K562 (cell line): ENCODE measurements around the gene CCDC172. TPM values are rescaled to one million over a fixed set of nuclear protein-coding genes. Genes with fewer than 3 reads are reported as not detected.

ENCODE experiments used
- ATAC-seq: fragments of 200-7000 bp; cut with Tn5 transposase; 3 replicates; pipeline ENCODE4 v1.9.1; 2020; ENCODE audit warnings: moderate library complexity
- BruUV-seq: library from RNA; stranded (reverse); fragments of 400-500 nt; replicated peaks from 2 replicates; lab custom pipeline; 2021; lab: Mats Ljungman, UMichigan
- CTCF ChIA-PET: fragments of 300-600 bp; formaldehyde crosslinking; extraction: SDS; loops from one replicate; lab custom pipeline; 2021; ENCODE audit warnings: low intra/inter-chr PET ratio; lab: Yijun Ruan, JAX
- POLR2A ChIA-PET: fragments of 300-600, 350-650 bp; sonication (Branson Sonifier 250); formaldehyde crosslinking; extraction: SDS; loops from one replicate; lab custom pipeline; 2021; ENCODE audit warnings: antibody characterized with exemption, inconsistent platforms; lab: Yijun Ruan, JAX
- DNase-seq, 4 experiments: peaks; one replicate each; pipeline versions ENCODE4 v3.0.0 to v3.0.0-alpha.2; 2011 to 2018; ENCODE audit warnings: low spot score in 3 of 4, mixed read lengths in 3 of 4; ENCODE audit errors: extremely low read depth in 1 of 4
- FAIRE-seq: peaks from 2 replicates; lab custom pipeline; 2011; peaks lifted over from hg19 to GRCh38; lab: Jason Lieb, UNC
- H2AFZ ChIP-seq: 2 replicates; pipeline ENCODE4 v1.6.0; 2011; ENCODE audit warnings: low read depth, low read length, control low read depth, inconsistent platforms
- H3K27ac ChIP-seq: fragments of 200-600 bp; 3 replicates; pipeline ENCODE4 v1.8.0; 2011; ENCODE audit warnings: low read depth, mild to moderate bottlenecking, control low read depth, inconsistent platforms, low read length, moderate library complexity, mixed read lengths; ENCODE audit errors: extremely low read depth
- H3K27me3 ChIP-seq, 2 experiments: fragments of 300-600 bp in 1 of 2; 2 replicates in 1 of 2; 3 replicates in 1 of 2; pipeline versions ENCODE4 v1.6.0 to v1.8.0; 2011; ENCODE audit warnings: inconsistent platforms in 2 of 2, low read length in 2 of 2, mild to moderate bottlenecking in 1 of 2, mixed read lengths in 1 of 2, moderate library complexity in 1 of 2; ENCODE audit not compliant: control insufficient read depth in 2 of 2, insufficient read depth in 2 of 2
- H3K36me3 ChIP-seq: fragments of 300-600 bp; 3 replicates; pipeline ENCODE4 v1.8.0; 2011; ENCODE audit warnings: mild to moderate bottlenecking, low read length, inconsistent platforms; ENCODE audit not compliant: control insufficient read depth, insufficient read depth
- H3K4me1 ChIP-seq, 2 experiments: fragments of 200-600 bp in 1 of 2; replicated peaks in 1 of 2; 2 replicates in 1 of 2; 3 replicates in 1 of 2; pipeline versions ENCODE4 v1.5.1 to v1.8.0; 2011; ENCODE audit warnings: inconsistent platforms in 2 of 2, low read length in 2 of 2, mild to moderate bottlenecking in 1 of 2, mixed read lengths in 1 of 2, moderate library complexity in 1 of 2; ENCODE audit not compliant: control insufficient read depth in 2 of 2, insufficient read depth in 2 of 2
- H3K4me2 ChIP-seq: 2 replicates; pipeline ENCODE4 v1.6.1; 2011; ENCODE audit warnings: low read length, control low read depth, inconsistent platforms, mixed read lengths; ENCODE audit not compliant: insufficient read depth
- H3K4me3 ChIP-seq: fragments of 200-600 bp; sonication (generic), shearing (Covaris generic); 2 replicates; pipeline ENCODE4 v1.5.1; 2016; ENCODE audit warnings: control low read depth, inconsistent platforms
- H3K79me2 ChIP-seq: fragments of 200-600 bp; 3 replicates; pipeline ENCODE4 v1.8.0; 2011; ENCODE audit warnings: low read length, inconsistent platforms; ENCODE audit not compliant: control insufficient read depth, insufficient read depth
- H3K9ac ChIP-seq, 2 experiments: 2 replicates each; pipeline versions ENCODE4 v1.6.0 to v1.6.1; 2011; ENCODE audit warnings: low read depth in 2 of 2, low read length in 2 of 2, control low read depth in 1 of 2, inconsistent platforms in 1 of 2, mild to moderate bottlenecking in 1 of 2, mixed read lengths in 1 of 2; ENCODE audit not compliant: insufficient read depth in 1 of 2
- H3K9me1 ChIP-seq: one replicate; pipeline ENCODE4 v1.6.0; 2011; ENCODE audit warnings: inconsistent platforms, mild to moderate bottlenecking, low read length, moderate library complexity; ENCODE audit not compliant: control insufficient read depth, insufficient read depth
- H3K9me3 ChIP-seq: replicated peaks from 2 replicates; pipeline ENCODE4 v1.5.1; 2011; ENCODE audit warnings: low read depth, low read length, inconsistent platforms; ENCODE audit not compliant: control insufficient read depth, insufficient read depth
- H4K20me1 ChIP-seq: replicated peaks from 2 replicates; pipeline ENCODE4 v1.6.1; 2011; ENCODE audit warnings: low read length, inconsistent platforms, mixed read lengths; ENCODE audit not compliant: control insufficient read depth, insufficient read depth
- EWSR1 ChIP-seq: fragments of 450-650 bp; IDR thresholded peaks from 2 replicates; pipeline ENCODE4 v1.6.1; 2018; ENCODE audit warnings: borderline replicate concordance, mild to moderate bottlenecking, low read depth, moderate library complexity; ENCODE audit not compliant: partially characterized antibody
- HDAC6 ChIP-seq: IDR thresholded peaks from 2 replicates; pipeline ENCODE4 v1.6.1; 2012; ENCODE audit warnings: low read depth, mild to moderate bottlenecking, control low read depth, inconsistent platforms, low read length, moderate library complexity
- HNRNPLL ChIP-seq: fragments of 200-400 bp; formaldehyde crosslinking; IDR thresholded peaks from 2 replicates; pipeline ENCODE4 v1.6.1; 2017; ENCODE audit warnings: low read length, low read depth, mild to moderate bottlenecking; ENCODE audit not compliant: poor library complexity, severe bottlenecking
- SRSF1 ChIP-seq: fragments of 200-400 bp; formaldehyde crosslinking; IDR thresholded peaks from 2 replicates; pipeline ENCODE4 v1.6.1; 2017; ENCODE audit warnings: mild to moderate bottlenecking, low read depth, low read length, moderate library complexity
- TBL1XR1 ChIP-seq, 2 experiments: IDR thresholded peaks; 2 replicates each; pipeline ENCODE4 v1.6.1; 2012; ENCODE audit warnings: improper control_type of control experiment in 2 of 2, low read length in 2 of 2, mild to moderate bottlenecking in 1 of 2
- TEAD2 ChIP-seq: fragments of 450-650 bp; IDR thresholded peaks from 2 replicates; pipeline ENCODE4 v1.6.1; 2016; ENCODE audit warnings: missing genetic modification characterization, control low read depth, missing compliant biosample characterization
- ZFX ChIP-seq: sonication (generic); formaldehyde crosslinking; IDR thresholded peaks from 2 replicates; pipeline ENCODE4 v1.8.0; 2022; ENCODE audit warnings: mild to moderate bottlenecking, missing genetic modification reagents, moderate library complexity
- WGBS: fragments of 100-300 bp; shearing (Covaris generic); methylation state at CpG from one replicate; pipeline ENCODE4 v1.1.6; 2016; ENCODE audit warnings: low coverage, mixed read lengths; ENCODE audit not compliant: insufficient coverage; ENCODE audit errors: missing lambda C conversion rate; 5-methylcytosine and 5-hydroxymethylcytosine counted together
- in situ Hi-C: fragments of 300-500 bp; cut with MboI; formaldehyde crosslinking; loops from 4 replicates; pipeline ENCODE4 v1.15.0; 2018; ENCODE audit warnings: inconsistent platforms, mixed read lengths
- intact Hi-C: fragments of 100-400 bp; cut with micrococcal nuclease; formaldehyde crosslinking; loops from 2 replicates; pipeline ENCODE4 v1.14.2; 2022
- polyA plus RNA-seq, 8 experiments: library from polyadenylated mRNA; depleted of rRNA in 4 of 8; stranded (reverse) in 5 of 8; unstranded in 3 of 8; fragments of >200 nt; fragmentation: Nextera tagmentation in 2 of 8; fragmentation: Illumina TruSeq in 1 of 8; extraction: Ambion mirVana in 2 of 8; extraction: Trizol in 1 of 8; gene quantifications; 2 replicates each; pipeline versions ENCODE4 v1.2.1 to v1.2.3, GENCODE V29; 2011 to 2014; ENCODE audit warnings: inconsistent platforms in 1 of 8, missing spikeins in 1 of 8
- total RNA-seq, 7 experiments: library from RNA; depleted of rRNA in 6 of 7; stranded (reverse); fragments of >200 nt in 6 of 7; fragmentation: Illumina TruSeq in 2 of 7; extraction: Trizol in 2 of 7; gene quantifications; 2 replicates each; pipeline versions ENCODE4 v1.2.1 to v1.2.3, GENCODE V29; 2011 to 2021; ENCODE audit warnings: low replicate concordance in 1 of 7
- TF ChIP-seq, protein P1 (sequence below): fragments of 250-450 bp; sonication (Bioruptor Pico); IDR thresholded peaks from 2 replicates; pipeline ENCODE4 v1.5.0; 2020; ENCODE audit warnings: mild to moderate bottlenecking
- TF ChIP-seq, protein P2 (sequence below): fragments of 250-450 bp; sonication (Bioruptor Pico); IDR thresholded peaks from 2 replicates; pipeline ENCODE4 v1.4.0; 2020; ENCODE audit warnings: mild to moderate bottlenecking
- TF ChIP-seq, protein P3 (sequence below): fragments of 450-650 bp; IDR thresholded peaks from 2 replicates; pipeline ENCODE4 v1.6.1; 2018; ENCODE audit not compliant: partially characterized antibody
- TF ChIP-seq, protein P4 (sequence below): fragments of 450-650 bp; formaldehyde crosslinking; IDR thresholded peaks from 2 replicates; pipeline ENCODE4 v1.4.0; 2020; ENCODE audit warnings: mild to moderate bottlenecking
- TF ChIP-seq, protein P5 (sequence below): sonication (generic); formaldehyde crosslinking; IDR thresholded peaks from 2 replicates; pipeline ENCODE4 v1.8.0; 2022; ENCODE audit warnings: missing genetic modification reagents, mild to moderate bottlenecking, moderate library complexity, borderline replicate concordance

CCDC172 gene
- total and polyA plus RNA-seq, 9 of the 15 experiments (the other 6 are each of a cell fraction or from before 2014, with no cell fraction given) = not detected

DNA sequence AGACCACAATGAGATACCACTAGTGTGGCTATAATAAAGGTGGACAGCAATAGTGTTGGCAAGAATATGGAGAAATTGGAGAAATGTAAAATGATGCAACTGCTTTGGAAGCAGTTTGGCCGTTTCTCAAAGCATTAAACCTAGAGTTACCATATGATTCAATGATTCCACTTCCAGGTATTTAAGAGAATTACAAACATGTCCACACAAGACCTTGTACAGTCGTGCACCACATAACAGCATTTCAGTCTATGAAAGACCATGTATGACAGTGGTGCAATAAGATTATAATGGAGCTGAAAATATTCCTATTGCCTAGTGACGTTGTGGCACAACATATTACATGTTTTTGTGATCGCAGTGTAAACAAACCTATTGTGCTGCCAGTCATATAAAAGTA lies 29.6 kb downstream of the CCDC172 start:
- Histone ChIP-seq H3K9me3 (no peaks in the 10 kb centered on the region), H3K27me3 (no peaks in the 10 kb centered on the region), H3K27ac (no peak overlapping the region), H4K20me1 (no peaks in the 10 kb centered on the region), H3K79me2 (no peaks in the 10 kb centered on the region), H3K4me2 (no peak overlapping the region), H3K36me3 (no peaks in the 10 kb centered on the region), H3K9me1 (no peaks in the 10 kb centered on the region), H3K9ac (no peak overlapping the region), H3K4me1 (no peaks in the 10 kb centered on the region), H3K4me3 (no peak overlapping the region), H2AFZ (no peak overlapping the region)
- BruUV-seq = no TSS peak
- in situ Hi-C loops = no loop called here
- DNase-seq (no peak), ATAC-seq (no peak), FAIRE-seq (no peak)
- ChIA-PET POLR2A (no interaction called here), CTCF (no interaction called here)
- intact Hi-C loops = no loop called here
- 0% methylated on average over 4 of the region's 4 CpGs for WGBS
- TF ChIP-seq, protein P1, sequence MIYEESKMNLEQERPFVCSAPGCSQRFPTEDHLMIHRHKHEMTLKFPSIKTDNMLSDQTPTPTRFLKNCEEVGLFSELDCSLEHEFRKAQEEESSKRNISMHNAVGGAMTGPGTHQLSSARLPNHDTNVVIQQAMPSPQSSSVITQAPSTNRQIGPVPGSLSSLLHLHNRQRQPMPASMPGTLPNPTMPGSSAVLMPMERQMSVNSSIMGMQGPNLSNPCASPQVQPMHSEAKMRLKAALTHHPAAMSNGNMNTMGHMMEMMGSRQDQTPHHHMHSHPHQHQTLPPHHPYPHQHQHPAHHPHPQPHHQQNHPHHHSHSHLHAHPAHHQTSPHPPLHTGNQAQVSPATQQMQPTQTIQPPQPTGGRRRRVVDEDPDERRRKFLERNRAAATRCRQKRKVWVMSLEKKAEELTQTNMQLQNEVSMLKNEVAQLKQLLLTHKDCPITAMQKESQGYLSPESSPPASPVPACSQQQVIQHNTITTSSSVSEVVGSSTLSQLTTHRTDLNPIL (CRISPR knock-in tag) = no peak
- TF ChIP-seq, protein P2, sequence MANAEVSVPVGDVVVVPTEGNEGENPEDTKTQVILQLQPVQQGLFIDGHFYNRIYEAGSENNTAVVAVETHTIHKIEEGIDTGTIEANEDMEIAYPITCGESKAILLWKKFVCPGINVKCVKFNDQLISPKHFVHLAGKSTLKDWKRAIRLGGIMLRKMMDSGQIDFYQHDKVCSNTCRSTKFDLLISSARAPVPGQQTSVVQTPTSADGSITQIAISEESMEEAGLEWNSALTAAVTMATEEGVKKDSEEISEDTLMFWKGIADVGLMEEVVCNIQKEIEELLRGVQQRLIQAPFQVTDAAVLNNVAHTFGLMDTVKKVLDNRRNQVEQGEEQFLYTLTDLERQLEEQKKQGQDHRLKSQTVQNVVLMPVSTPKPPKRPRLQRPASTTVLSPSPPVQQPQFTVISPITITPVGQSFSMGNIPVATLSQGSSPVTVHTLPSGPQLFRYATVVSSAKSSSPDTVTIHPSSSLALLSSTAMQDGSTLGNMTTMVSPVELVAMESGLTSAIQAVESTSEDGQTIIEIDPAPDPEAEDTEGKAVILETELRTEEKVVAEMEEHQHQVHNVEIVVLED (CRISPR knock-in tag) = no peak
- TF ChIP-seq HNRNPLL (no peak), TBL1XR1 (IDR thresholded peaks at IDR 0.05; ENCODE audit: low read length in 2 of 2) (no peak), HDAC6 (no peak), EWSR1 (no peak), ZFX (CRISPR knock-in tag) (no peak), TEAD2 (tag) (no peak), SRSF1 (no peak)
- TF ChIP-seq, protein P3, sequence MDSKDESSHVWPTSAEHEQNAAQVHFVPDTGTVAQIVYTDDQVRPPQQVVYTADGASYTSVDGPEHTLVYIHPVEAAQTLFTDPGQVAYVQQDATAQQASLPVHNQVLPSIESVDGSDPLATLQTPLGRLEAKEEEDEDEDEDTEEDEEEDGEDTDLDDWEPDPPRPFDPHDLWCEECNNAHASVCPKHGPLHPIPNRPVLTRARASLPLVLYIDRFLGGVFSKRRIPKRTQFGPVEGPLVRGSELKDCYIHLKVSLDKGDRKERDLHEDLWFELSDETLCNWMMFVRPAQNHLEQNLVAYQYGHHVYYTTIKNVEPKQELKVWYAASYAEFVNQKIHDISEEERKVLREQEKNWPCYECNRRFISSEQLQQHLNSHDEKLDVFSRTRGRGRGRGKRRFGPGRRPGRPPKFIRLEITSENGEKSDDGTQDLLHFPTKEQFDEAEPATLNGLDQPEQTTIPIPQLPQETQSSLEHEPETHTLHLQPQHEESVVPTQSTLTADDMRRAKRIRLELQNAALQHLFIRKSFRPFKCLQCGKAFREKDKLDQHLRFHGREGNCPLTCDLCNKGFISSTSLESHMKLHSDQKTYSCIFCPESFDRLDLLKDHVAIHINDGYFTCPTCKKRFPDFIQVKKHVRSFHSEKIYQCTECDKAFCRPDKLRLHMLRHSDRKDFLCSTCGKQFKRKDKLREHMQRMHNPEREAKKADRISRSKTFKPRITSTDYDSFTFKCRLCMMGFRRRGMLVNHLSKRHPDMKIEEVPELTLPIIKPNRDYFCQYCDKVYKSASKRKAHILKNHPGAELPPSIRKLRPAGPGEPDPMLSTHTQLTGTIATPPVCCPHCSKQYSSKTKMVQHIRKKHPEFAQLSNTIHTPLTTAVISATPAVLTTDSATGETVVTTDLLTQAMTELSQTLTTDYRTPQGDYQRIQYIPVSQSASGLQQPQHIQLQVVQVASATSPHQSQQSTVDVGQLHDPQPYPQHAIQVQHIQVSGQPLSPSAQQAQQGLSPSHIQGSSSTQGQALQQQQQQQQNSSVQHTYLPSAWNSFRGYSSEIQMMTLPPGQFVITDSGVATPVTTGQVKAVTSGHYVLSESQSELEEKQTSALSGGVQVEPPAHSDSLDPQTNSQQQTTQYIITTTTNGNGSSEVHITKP = no peak
- TF ChIP-seq, protein P4, sequence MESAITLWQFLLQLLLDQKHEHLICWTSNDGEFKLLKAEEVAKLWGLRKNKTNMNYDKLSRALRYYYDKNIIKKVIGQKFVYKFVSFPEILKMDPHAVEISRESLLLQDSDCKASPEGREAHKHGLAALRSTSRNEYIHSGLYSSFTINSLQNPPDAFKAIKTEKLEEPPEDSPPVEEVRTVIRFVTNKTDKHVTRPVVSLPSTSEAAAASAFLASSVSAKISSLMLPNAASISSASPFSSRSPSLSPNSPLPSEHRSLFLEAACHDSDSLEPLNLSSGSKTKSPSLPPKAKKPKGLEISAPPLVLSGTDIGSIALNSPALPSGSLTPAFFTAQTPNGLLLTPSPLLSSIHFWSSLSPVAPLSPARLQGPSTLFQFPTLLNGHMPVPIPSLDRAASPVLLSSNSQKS (CRISPR knock-in tag) = no peak
- TF ChIP-seq, protein P5, sequence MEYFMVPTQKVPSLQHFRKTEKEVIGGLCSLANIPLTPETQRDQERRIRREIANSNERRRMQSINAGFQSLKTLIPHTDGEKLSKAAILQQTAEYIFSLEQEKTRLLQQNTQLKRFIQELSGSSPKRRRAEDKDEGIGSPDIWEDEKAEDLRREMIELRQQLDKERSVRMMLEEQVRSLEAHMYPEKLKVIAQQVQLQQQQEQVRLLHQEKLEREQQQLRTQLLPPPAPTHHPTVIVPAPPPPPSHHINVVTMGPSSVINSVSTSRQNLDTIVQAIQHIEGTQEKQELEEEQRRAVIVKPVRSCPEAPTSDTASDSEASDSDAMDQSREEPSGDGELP = no peak
